Measurements from ENCODE around the gene IGSF6. TPM values are rescaled to one million over a fixed set of nuclear protein-coding genes. Genes with fewer than 3 reads are reported as not detected.

IGSF6 gene
- total and polyA plus RNA-seq, 2 of the 13 experiments (the other 11 are each of a cell fraction or from before 2014, with no cell fraction given): not detected

DNA sequence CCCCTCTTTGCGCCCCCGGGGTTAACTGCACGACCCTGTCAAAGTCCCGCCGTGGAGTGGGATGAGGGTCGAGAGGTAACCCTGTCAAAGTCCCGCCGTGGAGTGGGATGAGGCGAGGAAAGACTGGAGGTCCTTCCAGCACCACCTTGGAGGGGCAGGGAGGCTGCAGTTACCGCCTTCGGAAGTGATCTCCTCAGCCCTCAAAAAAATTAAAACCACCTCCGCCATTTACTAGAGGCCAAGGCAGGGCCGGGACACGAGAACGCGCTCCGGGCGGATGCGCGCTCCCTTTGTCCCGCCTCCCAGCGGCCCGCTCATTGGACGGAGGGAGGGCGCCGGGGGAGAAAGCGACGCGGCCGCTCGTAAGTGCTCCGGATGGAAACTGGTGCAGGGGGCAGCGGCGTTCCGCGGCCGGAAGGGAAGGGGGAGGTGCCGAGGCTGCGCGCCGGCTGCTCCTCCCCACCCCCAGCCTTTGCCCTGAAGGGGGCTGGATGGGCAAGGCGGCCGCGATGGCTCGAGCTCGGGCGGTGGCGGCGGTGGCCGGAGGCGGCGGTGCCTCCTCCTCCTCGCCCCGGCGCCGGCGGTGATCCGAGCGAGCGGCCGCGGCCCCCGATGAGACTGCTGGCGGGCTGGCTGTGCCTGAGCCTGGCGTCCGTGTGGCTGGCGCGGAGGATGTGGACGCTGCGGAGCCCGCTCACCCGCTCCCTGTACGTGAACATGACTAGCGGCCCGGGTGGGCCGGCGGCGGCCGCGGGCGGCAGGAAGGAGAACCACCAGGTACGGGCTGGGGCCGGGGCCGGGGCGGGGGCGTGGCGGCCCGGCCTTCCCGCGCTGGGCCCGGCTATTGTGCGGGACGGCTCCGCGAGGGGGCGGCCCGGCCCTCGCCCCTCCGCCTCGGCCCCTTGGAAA is 53.0 kb downstream of the IGSF6 start, which contains the start of gene METTL9 (continued):
- TF ChIP-seq CCDC6 (CRISPR knock-in tag; IDR thresholded peaks at IDR 0.05) (peak; percentile 99), SKI (IDR thresholded peaks at IDR 0.05; ENCODE audit: partially characterized antibody) (peak; percentile 94), ZNF572 (CRISPR knock-in tag; IDR thresholded peaks at IDR 0.05) (peak; percentile 97), FOXP1 (IDR thresholded peaks at IDR 0.05) (no peak), FOXP1 (CRISPR knock-in tag; IDR thresholded peaks at IDR 0.05) (peak; percentile 81), NFYC (CRISPR knock-in tag; IDR thresholded peaks at IDR 0.05) (peak; percentile 95), GTF3A (CRISPR knock-in tag; conservative IDR thresholded peaks at IDR 0.05) (peak; percentile 98), JUNB (CRISPR knock-in tag; IDR thresholded peaks at IDR 0.05; ENCODE audit: borderline replicate concordance) (no peak), RARA (CRISPR knock-in tag; IDR thresholded peaks at IDR 0.05) (peak; percentile 71), ZFAT (CRISPR knock-in tag; conservative IDR thresholded peaks at IDR 0.05) (no peak), ZMYM2 (CRISPR knock-in tag; IDR thresholded peaks at IDR 0.05) (peak; percentile 43; the same call in 1 of the 2 replicates), XBP1 (CRISPR knock-in tag; IDR thresholded peaks at IDR 0.05) (no peak), ZSCAN20 (CRISPR knock-in tag; IDR thresholded peaks at IDR 0.05; ENCODE audit: borderline replicate concordance) (no peak), NR2F6 (IDR thresholded peaks at IDR 0.05) (peak; percentile 56; the same call in 1 of the 2 replicates), NR2F6 (CRISPR knock-in tag; IDR thresholded peaks at IDR 0.05) (peak; percentile 88; the same call in 1 of the 2 replicates), MTA1 (CRISPR knock-in tag; IDR thresholded peaks at IDR 0.05; ENCODE audit: borderline replicate concordance) (peak; percentile 98; the same call in 1 of the 2 replicates)
- TF ChIP-seq, protein P1, sequence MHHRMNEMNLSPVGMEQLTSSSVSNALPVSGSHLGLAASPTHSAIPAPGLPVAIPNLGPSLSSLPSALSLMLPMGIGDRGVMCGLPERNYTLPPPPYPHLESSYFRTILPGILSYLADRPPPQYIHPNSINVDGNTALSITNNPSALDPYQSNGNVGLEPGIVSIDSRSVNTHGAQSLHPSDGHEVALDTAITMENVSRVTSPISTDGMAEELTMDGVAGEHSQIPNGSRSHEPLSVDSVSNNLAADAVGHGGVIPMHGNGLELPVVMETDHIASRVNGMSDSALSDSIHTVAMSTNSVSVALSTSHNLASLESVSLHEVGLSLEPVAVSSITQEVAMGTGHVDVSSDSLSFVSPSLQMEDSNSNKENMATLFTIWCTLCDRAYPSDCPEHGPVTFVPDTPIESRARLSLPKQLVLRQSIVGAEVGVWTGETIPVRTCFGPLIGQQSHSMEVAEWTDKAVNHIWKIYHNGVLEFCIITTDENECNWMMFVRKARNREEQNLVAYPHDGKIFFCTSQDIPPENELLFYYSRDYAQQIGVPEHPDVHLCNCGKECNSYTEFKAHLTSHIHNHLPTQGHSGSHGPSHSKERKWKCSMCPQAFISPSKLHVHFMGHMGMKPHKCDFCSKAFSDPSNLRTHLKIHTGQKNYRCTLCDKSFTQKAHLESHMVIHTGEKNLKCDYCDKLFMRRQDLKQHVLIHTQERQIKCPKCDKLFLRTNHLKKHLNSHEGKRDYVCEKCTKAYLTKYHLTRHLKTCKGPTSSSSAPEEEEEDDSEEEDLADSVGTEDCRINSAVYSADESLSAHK (CRISPR knock-in tag; IDR thresholded peaks at IDR 0.05; ENCODE audit: borderline replicate concordance): no peak
- TF ChIP-seq, protein P2, sequence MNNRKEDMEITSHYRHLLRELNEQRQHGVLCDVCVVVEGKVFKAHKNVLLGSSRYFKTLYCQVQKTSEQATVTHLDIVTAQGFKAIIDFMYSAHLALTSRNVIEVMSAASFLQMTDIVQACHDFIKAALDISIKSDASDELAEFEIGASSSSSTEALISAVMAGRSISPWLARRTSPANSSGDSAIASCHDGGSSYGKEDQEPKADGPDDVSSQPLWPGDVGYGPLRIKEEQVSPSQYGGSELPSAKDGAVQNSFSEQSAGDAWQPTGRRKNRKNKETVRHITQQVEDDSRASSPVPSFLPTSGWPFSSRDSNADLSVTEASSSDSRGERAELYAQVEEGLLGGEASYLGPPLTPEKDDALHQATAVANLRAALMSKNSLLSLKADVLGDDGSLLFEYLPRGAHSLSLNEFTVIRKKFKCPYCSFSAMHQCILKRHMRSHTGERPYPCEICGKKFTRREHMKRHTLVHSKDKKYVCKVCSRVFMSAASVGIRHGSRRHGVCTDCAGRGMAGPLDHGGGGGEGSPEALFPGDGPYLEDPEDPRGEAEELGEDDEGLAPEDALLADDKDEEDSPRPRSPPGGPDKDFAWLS (CRISPR knock-in tag; IDR thresholded peaks at IDR 0.05; ENCODE audit: borderline replicate concordance): 0 out of 2 replicates have a peak, but pooled peaks have one; percentile 86
- TF ChIP-seq, protein P3, sequence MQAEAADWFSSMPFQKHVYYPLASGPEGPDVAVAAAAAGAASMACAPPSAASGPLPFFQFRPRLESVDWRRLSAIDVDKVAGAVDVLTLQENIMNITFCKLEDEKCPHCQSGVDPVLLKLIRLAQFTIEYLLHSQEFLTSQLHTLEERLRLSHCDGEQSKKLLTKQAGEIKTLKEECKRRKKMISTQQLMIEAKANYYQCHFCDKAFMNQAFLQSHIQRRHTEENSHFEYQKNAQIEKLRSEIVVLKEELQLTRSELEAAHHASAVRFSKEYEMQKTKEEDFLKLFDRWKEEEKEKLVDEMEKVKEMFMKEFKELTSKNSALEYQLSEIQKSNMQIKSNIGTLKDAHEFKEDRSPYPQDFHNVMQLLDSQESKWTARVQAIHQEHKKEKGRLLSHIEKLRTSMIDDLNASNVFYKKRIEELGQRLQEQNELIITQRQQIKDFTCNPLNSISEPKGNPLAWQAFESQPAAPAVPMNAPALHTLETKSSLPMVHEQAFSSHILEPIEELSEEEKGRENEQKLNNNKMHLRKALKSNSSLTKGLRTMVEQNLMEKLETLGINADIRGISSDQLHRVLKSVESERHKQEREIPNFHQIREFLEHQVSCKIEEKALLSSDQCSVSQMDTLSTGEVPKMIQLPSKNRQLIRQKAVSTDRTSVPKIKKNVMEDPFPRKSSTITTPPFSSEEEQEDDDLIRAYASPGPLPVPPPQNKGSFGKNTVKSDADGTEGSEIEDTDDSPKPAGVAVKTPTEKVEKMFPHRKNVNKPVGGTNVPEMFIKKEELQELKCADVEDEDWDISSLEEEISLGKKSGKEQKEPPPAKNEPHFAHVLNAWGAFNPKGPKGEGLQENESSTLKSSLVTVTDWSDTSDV (CRISPR knock-in tag; IDR thresholded peaks at IDR 0.05): peak; percentile 86
- TF ChIP-seq, protein P4, sequence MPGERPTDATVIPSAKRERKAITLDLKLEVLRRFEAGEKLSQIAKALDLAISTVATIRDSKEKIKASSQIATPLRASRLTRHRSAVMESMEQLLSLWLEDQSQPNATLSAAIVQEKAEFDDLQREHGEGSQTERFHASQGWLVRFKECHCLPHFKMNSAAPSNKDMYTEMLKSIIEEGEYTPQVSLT (CRISPR knock-in tag; IDR thresholded peaks at IDR 0.05; ENCODE audit: borderline replicate concordance, low read depth): no peak; the same call in 1 of the 2 replicates
